NT2/D1 (cell line): ENCODE results near the gene GNAL.
"Not testable (repeated sequence)": the region's sequence is repeated elsewhere in the genome, so short reads cannot be mapped to it uniquely, and the experiment has no call there.

Source experiments
- DNase-seq: peaks from one replicate; pipeline ENCODE4 v3.0.0-alpha.2; 2011; ENCODE audit warnings: low read depth, low spot score
- H3K27me3 ChIP-seq: 2 replicates; pipeline ENCODE4 v1.6.0; 2011; ENCODE audit warnings: mild to moderate bottlenecking; ENCODE audit not compliant: insufficient read length, insufficient read depth
- H3K36me3 ChIP-seq: 2 replicates; pipeline ENCODE4 v1.6.1; 2011; ENCODE audit warnings: mild to moderate bottlenecking, low read length, mixed read lengths; ENCODE audit not compliant: insufficient read depth, insufficient read length
- H3K4me1 ChIP-seq: 2 replicates; pipeline ENCODE4 v1.5.1; 2011; ENCODE audit not compliant: insufficient read depth, insufficient read length
- H3K4me3 ChIP-seq: 2 replicates; pipeline ENCODE4 v1.5.1; 2011; ENCODE audit warnings: low read depth; ENCODE audit not compliant: insufficient read length
- H3K9ac ChIP-seq: 2 replicates; pipeline ENCODE4 v1.6.0; 2011; ENCODE audit warnings: low read depth; ENCODE audit not compliant: insufficient read length
- H3K9me3 ChIP-seq: 2 replicates; pipeline ENCODE4 v1.5.1; 2011; ENCODE audit warnings: mild to moderate bottlenecking, low read length; ENCODE audit not compliant: insufficient read depth
- SUZ12 ChIP-seq: IDR thresholded peaks from 2 replicates; pipeline ENCODE4 v1.6.1; 2011; ENCODE audit not compliant: insufficient read length, insufficient read depth; ENCODE audit errors: extremely low read depth
- YY1 ChIP-seq: IDR thresholded peaks from 2 replicates; pipeline ENCODE4 v1.6.1; 2011; ENCODE audit not compliant: insufficient read length, insufficient read depth
- ZNF274 ChIP-seq: IDR thresholded peaks from 2 replicates; pipeline ENCODE4 v1.6.1; 2011; ENCODE audit warnings: mild to moderate bottlenecking, low read depth, low read length

Gene GNAL

DNA sequence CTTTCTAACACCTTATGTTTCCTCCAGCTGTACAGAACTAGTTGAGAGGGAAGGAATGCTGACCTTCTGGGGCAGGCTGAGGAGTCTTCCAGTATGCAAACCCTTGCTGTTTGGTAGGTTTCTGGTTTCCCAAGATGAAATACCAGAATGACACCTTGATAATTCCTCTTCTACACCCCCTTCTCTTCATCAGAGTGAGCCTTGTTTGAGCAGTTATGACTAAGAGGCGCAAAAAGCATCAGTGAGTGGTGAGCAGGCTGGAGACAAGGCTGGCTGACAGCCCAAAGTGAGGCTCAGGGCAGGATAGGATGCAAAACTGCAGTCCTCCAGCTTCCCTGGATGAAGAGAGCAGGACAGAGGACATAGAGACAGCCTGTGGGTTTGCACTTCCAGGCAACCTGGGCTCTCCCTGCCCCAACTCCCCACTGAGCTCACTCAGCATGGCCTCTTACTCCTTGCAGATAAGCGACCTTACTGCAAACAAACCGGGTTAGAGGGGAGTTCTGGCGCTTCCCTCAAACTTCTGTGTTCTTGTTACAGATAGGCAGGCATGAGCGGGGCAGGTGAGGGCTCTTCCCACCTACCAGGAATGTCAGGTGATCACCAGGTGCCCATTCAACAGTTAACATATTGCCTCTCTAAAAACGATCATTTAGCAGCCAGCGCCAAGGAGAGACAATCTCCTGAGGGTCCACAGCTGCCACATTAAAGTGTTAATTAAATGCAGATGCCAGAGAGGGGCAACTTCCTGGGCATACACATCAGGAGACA lies 213.6 kb downstream of the GNAL start:
- no peak for DNase-seq
- no peak for TF ChIP-seq ZNF274
- no peak for TF ChIP-seq YY1
- no peak for TF ChIP-seq SUZ12
- Histone ChIP-seq H3K27me3 (no peaks in the 10 kb centered on the region), H3K4me3 (no peak overlapping the region), H3K4me1 (no peaks in the 10 kb centered on the region), H3K9ac (no peak overlapping the region), H3K9me3 (no peaks in the 10 kb centered on the region), H3K36me3 (peaks cover 3% of the 10 kb centered on the region)

DNA sequence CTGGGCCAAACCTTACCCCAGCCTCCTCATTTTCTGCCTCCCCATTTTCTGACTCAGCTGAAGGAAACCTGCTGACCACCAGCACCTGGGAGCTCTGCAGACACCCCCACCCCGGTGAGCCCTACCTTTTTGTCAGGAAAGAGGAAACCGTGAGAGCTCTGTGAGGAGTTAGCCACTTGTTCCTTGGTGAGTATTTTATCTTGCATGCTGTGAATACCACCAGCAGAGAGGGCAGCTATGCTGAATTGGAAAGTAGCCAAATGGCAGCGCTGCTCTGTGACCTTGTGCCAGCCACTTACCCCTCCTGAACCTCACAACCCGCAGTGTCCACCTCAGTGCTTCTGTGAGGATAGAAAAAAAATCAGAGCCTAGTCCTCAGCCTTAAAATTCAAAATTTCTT lies 216.5 kb downstream of the GNAL start:
- Histone ChIP-seq H3K9ac (no peak overlapping the region), H3K4me1 (no peaks in the 10 kb centered on the region), H3K4me3 (no peak overlapping the region), H3K9me3 (no peaks in the 10 kb centered on the region), H3K36me3 (peaks cover 3% of the 10 kb centered on the region), H3K27me3 (peaks cover 11% of the 10 kb centered on the region)
- TF ChIP-seq YY1 (no peak), ZNF274 (no peak), SUZ12 (no peak)
- no peak for DNase-seq

DNA sequence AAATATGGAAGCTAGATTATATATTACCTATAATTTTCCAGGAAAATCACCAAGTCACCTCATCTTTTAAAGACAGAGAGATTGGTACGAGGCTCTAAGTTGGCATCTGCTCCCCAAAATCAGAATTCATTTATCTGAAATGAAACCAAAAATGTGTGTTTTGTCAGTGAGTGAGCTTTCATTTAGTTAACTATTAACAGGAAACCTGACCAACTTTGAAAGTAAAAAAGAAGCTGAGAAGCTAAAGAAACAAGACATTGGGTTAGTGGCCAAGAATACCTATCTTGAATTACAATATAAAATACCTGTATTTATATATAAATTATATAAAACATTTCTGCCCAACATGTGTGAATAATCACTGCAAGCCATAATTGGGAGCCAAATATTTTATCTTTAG lies 217.1 kb downstream of the GNAL start:
- Histone ChIP-seq H3K36me3 (peaks cover 3% of the 10 kb centered on the region), H3K4me3 (no peak overlapping the region), H3K27me3 (peaks cover 11% of the 10 kb centered on the region), H3K9me3 (no peaks in the 10 kb centered on the region), H3K9ac (no peak overlapping the region), H3K4me1 (no peaks in the 10 kb centered on the region)
- TF ChIP-seq SUZ12: no peak
- TF ChIP-seq YY1: no peak
- TF ChIP-seq ZNF274: no peak
- DNase-seq: no peak

DNA sequence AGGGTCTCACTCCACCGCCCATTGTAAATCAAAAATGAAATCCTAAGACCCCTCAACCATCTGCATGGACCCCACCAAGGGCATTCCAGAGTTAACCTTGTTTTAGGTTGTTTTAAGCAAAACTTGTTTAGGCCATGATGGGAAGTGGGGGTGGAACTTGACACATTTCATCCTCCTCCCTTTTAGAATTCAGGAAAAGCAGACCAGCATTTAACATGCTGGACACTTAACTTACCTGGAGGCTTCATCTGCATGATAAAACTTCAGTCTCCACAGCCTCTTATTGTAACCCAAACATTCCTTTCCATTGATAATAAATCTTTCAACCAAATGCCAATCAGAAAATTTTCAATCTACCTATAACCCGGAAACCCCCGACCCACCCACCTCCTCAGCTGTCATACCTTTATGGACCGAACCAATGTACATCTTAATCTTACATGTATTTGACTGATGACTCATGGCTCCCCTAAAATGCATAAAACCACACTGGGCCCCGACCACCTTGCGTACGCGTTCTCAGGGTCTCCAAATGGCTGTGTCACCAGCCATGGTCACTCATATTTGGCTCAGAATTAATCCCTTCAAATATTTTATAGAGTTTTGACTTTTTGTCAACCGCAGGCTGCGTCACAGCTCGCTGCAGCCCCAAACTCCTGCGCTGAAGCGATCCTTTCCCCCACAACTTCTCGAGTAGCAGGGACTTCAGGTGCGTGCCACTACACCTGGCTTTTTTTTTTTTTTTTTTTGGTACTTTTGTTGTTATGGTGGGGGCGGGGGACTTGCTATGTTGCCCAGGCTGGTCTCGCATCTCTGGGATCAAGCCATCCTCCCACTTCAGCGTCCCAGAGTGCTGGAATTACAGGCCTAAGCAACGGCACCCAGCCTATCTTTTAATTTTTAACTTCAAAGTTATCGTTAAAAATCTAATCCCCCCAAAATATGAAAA lies 218.1 kb downstream of the GNAL start:
- Histone ChIP-seq H3K27me3 (peaks cover 11% of the 10 kb centered on the region), H3K36me3 (peaks cover under 1% of the 10 kb centered on the region), H3K4me1 (no peaks in the 10 kb centered on the region), H3K4me3 (peak overlapping the region; percentile 65), H3K9me3 (no peaks in the 10 kb centered on the region), H3K9ac (peak overlapping the region; percentile 91)
- DNase-seq: no peak
- TF ChIP-seq SUZ12: no peak
- TF ChIP-seq YY1: no peak
- no peak for TF ChIP-seq ZNF274

DNA sequence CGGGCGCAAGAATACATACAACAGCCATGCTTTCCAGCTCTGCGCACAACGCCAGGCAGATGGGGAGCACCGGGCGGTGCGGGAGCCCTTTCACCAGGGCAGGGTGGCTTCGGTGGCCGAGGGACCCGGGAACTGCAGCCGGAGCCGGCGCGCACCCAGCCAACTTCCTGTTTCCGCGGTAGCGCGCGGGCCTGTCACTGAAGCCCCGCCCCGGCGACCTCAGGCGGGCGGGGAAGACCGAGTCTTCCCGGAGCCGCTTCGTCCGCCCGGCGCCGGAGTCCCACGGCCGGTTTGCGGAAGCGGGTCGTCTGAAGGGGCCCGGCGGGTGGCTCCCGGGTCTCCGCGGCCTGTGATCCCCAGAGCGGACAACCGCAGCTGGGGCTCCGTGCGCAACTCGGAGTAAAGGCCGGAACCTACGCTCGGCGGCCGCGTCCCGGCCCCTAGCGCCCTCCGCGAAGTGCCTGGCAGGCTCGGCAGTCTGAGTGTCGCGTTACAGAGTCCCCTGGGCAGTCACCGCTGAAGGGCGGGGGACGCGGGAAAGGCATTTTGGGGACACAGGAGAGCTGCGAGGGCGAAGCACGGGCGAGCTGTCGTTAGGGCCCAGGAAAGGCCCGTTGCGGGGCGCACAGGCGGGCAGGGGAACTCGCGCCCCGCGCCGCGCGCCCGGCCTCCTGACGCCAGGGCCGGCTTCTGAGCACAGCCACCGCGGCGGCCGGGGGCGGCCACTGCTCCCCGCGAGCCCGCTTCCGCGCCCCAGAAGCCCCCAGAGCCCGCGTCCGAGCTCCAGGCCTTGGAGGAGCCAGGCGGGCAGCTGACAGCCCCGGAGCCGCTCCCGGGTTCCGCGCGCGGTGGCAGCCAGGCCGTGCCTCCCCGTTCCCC lies 219.4 kb downstream of the GNAL start, which contains the start of gene MPPE1:
Gene MPPE1, minus strand, starts transcription at position 136 of the 879 bp plus-strand sequence. CDS start 11,053 bp downstream, outside the sequence.
- peak within 1 kb of the TSS; percentile 65 for H3K4me3 ChIP-seq
- no peaks in the 10 kb centered on the region for H3K36me3 ChIP-seq
- H3K9me3 ChIP-seq: no peaks in the 10 kb centered on the region
- TF ChIP-seq SUZ12: no peak
- no peak for TF ChIP-seq ZNF274
- no peak for TF ChIP-seq YY1
- H3K27me3 ChIP-seq: peaks cover 11% of the 10 kb centered on the region
- peak within 1 kb of the TSS; percentile 91 for H3K9ac ChIP-seq
- DNase-seq: peak; percentile 67
- H3K4me1 ChIP-seq: no peaks in the 10 kb centered on the region

DNA sequence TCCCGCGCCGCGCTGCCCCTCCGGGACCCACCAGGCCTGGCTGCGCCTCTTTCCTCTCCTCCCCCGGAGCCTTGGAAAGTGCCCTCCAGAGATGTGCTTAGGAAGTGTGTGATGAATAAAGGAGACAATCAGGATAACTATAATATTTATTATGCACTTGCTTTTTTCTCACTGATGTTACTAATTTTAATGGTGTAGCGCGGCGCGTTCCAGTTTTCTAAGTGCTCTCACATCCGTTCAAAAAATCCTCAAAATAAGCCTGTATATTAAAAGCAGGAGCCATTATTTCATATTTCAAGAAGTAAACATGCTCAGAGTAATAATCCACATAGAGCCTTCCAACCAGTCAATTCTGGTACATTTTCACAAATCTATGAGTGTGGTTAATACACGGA lies 220.0 kb downstream of the GNAL start:
- Histone ChIP-seq H3K4me1 (no peaks in the 10 kb centered on the region), H3K4me3 (peak overlapping the region; percentile 65), H3K9me3 (no peaks in the 10 kb centered on the region), H3K36me3 (no peaks in the 10 kb centered on the region), H3K27me3 (peaks cover 11% of the 10 kb centered on the region), H3K9ac (peak overlapping the region; percentile 91)
- DNase-seq: no peak
- TF ChIP-seq SUZ12 (no peak), YY1 (no peak), ZNF274 (no peak)

DNA sequence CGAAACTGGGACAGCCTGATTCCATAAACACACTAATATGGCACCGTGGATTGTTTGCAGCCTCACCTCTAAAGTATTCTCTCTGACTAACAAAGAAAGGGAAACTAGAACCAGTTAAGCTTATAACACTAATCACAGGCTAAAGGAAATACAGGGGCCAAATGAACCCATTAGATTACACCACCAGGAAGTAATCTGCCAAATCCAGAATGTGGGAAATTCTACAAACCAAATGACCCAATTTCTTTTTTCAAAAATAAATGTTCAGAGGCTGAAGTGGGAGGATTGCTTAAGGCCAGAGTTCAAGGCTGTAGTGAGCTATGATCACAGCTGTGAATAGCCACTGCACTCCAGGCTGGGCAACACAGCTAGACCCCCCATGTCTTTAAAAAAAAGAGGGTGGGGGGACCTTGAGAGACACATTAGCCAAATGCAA lies 220.5 kb downstream of the GNAL start:
- no peak for TF ChIP-seq ZNF274
- TF ChIP-seq SUZ12: no peak
- TF ChIP-seq YY1: no peak
- H3K9ac ChIP-seq: no peak overlapping the region
- no peaks in the 10 kb centered on the region for H3K4me1 ChIP-seq
- no peak overlapping the region for H3K4me3 ChIP-seq
- DNase-seq: no peak
- no peaks in the 10 kb centered on the region for H3K36me3 ChIP-seq
- no peaks in the 10 kb centered on the region for H3K9me3 ChIP-seq
- H3K27me3 ChIP-seq: peaks cover 11% of the 10 kb centered on the region

DNA sequence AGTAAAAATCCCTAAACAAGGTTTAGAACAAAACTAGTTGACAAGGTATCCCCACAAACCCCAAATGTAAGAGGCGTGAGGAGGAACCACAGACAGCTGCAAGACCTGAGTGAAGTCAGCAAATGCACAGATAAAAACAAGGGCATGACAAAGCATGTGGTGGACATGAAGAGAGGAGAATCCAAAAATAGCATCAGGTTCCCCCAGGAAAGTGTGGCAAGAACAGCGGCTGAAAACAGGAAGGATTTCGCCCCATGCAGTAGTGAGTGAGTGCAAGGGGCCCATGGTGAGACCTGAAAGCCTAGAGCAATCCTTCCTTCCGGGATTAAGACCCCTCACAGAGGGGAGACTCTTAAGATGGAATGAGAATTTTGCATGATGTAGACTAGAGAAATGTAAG lies 227.8 kb downstream of the GNAL start:
- not testable (repeated sequence) for H3K9me3 ChIP-seq, DNase-seq, H3K36me3 ChIP-seq, H3K4me3 ChIP-seq, H3K27me3 ChIP-seq, H3K9ac ChIP-seq, H3K4me1 ChIP-seq

DNA sequence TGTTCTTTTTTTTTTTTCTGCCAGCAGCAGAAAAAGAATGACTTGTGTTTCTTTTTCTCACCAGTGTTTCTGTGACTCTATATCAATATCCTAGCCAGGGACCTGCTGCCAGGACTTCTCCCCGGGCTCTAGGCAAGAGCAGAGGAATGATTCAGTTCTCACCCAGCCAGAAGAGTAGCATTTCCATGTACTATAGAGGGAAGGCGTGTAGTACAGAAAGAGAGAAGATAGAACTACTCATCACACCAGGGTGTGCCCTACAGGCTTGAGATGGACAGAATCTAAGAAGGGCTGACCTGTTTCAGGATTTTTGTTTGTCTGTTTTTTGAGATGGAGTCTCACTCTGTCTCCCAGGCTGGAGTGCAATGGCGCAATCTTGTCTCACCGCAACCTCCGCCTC lies 230.5 kb downstream of the GNAL start:
- not testable (repeated sequence) for DNase-seq, H3K4me1 ChIP-seq, H3K9me3 ChIP-seq, H3K27me3 ChIP-seq, H3K4me3 ChIP-seq, H3K9ac ChIP-seq, H3K36me3 ChIP-seq
